ENCODE results near the gene SP1.
"Not testable (repeated sequence)": the region's sequence is repeated elsewhere in the genome, so short reads cannot be mapped to it uniquely, and the experiment has no call there.

Gene SP1

GRCh38 chr12:53441040-53441833 lies 61.3 kb downstream of the SP1 start, which contains the start of gene PRR13:
Gene PRR13 (plus strand): TSS chr12:53441734. CDS start chr12:53442715, 981 bp downstream.
- no peak for TF ChIP-seq CTCF (conservative IDR thresholded peaks at IDR 0.05; ENCODE audit: control insufficient read depth, insufficient read depth, low read depth, low read length)
- peak; percentile 99 for DNase-seq (ENCODE audit: low read depth)
- peak within 1 kb of the TSS; percentile 79 for H3K4me3 ChIP-seq (ENCODE audit: control insufficient read depth, low read depth, low read length)

GRCh38 chr12:53443955-53444354 lies 64.0 kb downstream of the SP1 start:
- no peak for TF ChIP-seq CTCF (conservative IDR thresholded peaks at IDR 0.05; ENCODE audit: control insufficient read depth, insufficient read depth, low read depth, low read length)
- no peak overlapping the region for H3K4me3 ChIP-seq (ENCODE audit: control insufficient read depth, low read depth, low read length)
- DNase-seq (ENCODE audit: low read depth), result no peak

- not testable (repeated sequence) for DNase-seq (ENCODE audit: low read depth); H3K4me3 ChIP-seq (ENCODE audit: control insufficient read depth, low read depth, low read length)
Measured at GRCh38 chr12:53444593-53445325, 64.8 kb downstream of the SP1 start.

GRCh38 chr12:53450936-53451335 lies 71.0 kb downstream of the SP1 start:
- no peak for TF ChIP-seq CTCF (conservative IDR thresholded peaks at IDR 0.05; ENCODE audit: control insufficient read depth, insufficient read depth, low read depth, low read length)
- DNase-seq (ENCODE audit: low read depth), result no peak
- H3K4me3 ChIP-seq (ENCODE audit: control insufficient read depth, low read depth, low read length), result no peak overlapping the region

- H3K4me3 ChIP-seq (ENCODE audit: control insufficient read depth, low read depth, low read length), result peak within 1 kb of the TSS; percentile 82
- peak; percentile 99 for DNase-seq (ENCODE audit: low read depth)
- peak; percentile 88 for TF ChIP-seq CTCF (conservative IDR thresholded peaks at IDR 0.05; ENCODE audit: control insufficient read depth, insufficient read depth, low read depth, low read length)
Measured at GRCh38 chr12:53451661-53452158, 71.7 kb downstream of the SP1 start, which contains the start of gene PCBP2. Gene PCBP2 (plus strand): TSS chr12:53452102. CDS start chr12:53454801, 2,699 bp downstream.

GRCh38 chr12:53452159-53453077 lies 72.4 kb downstream of the SP1 start:
- peak overlapping the region; percentile 82 for H3K4me3 ChIP-seq (ENCODE audit: control insufficient read depth, low read depth, low read length)
- peak; percentile 76 for DNase-seq (ENCODE audit: low read depth)
- no peak for TF ChIP-seq CTCF (conservative IDR thresholded peaks at IDR 0.05; ENCODE audit: control insufficient read depth, insufficient read depth, low read depth, low read length)
